OCI-LY1 (cell line): ENCODE results near the gene KIF16B.

Experiments
- H2AFZ ChIP-seq: fragments of 200-600 bp; sonication (generic), shearing (Covaris generic); 2 replicates; pipeline ENCODE4 v1.6.0; 2014; ENCODE audit warnings: antibody characterized with exemption, mild to moderate bottlenecking, low read length
- H3F3A ChIP-seq: fragments of 200-600 bp; sonication (generic), shearing (Covaris generic); 2 replicates; pipeline ENCODE4 v1.6.0; 2014; ENCODE audit warnings: mild to moderate bottlenecking, antibody characterized with exemption, low read length, moderate library complexity; ENCODE audit not compliant: insufficient read depth
- H3K27ac ChIP-seq: fragments of 200-600 bp; sonication (generic); 2 replicates; pipeline ENCODE4 v1.5.1; 2014; ENCODE audit warnings: low read length, mixed run types, mild to moderate bottlenecking, low read depth; ENCODE audit not compliant: poor library complexity, severe bottlenecking
- H3K27me3 ChIP-seq: fragments of 200-600 bp; sonication (generic); 2 replicates; pipeline ENCODE4 v1.6.0; 2014; ENCODE audit warnings: antibody characterized with exemption, mild to moderate bottlenecking, low read length, moderate library complexity; ENCODE audit not compliant: insufficient read depth
- H3K36me3 ChIP-seq: fragments of 200-600 bp; sonication (generic); 2 replicates; pipeline ENCODE4 v1.6.1; 2014; ENCODE audit warnings: mild to moderate bottlenecking, antibody characterized with exemption, low read length, moderate library complexity, mixed read lengths; ENCODE audit not compliant: insufficient read depth
- H3K4me1 ChIP-seq: fragments of 200-600 bp; sonication (generic); 2 replicates; pipeline ENCODE4 v1.5.1; 2014; ENCODE audit warnings: mild to moderate bottlenecking, low read length, moderate library complexity; ENCODE audit not compliant: insufficient read depth, severe bottlenecking
- H3K4me2 ChIP-seq: fragments of 200-600 bp; sonication (generic), shearing (Covaris generic); 2 replicates; pipeline ENCODE4 v1.6.1; 2014; ENCODE audit warnings: low read length
- H3K4me3 ChIP-seq: fragments of 200-600 bp; sonication (generic); 2 replicates; pipeline ENCODE4 v1.5.1; 2014; ENCODE audit warnings: low read length, low read depth, mild to moderate bottlenecking, mixed read lengths; ENCODE audit not compliant: poor library complexity, severe bottlenecking
- H3K79me2 ChIP-seq: fragments of 200-600 bp; shearing (Covaris generic); 2 replicates; pipeline ENCODE4 v1.6.1; 2016; ENCODE audit warnings: mixed run types, low read length, mixed read lengths; ENCODE audit not compliant: insufficient read depth
- H3K9ac ChIP-seq: fragments of 200-600 bp; sonication (generic), shearing (Covaris generic); 2 replicates; pipeline ENCODE4 v1.6.1; 2014; ENCODE audit warnings: mild to moderate bottlenecking, low read length, mixed read lengths
- H3K9me2 ChIP-seq: fragments of 200-600 bp; sonication (generic), shearing (Covaris generic); 2 replicates; pipeline ENCODE4 v1.6.1; 2014; ENCODE audit warnings: low read depth, mild to moderate bottlenecking, low read length, mixed read lengths
- H3K9me3 ChIP-seq: fragments of 200-600 bp; shearing (Covaris generic); 2 replicates; pipeline ENCODE4 v1.6.1; 2014; ENCODE audit warnings: low read length, mixed read lengths
- H4K20me1 ChIP-seq: fragments of 200-600 bp; sonication (generic), shearing (Covaris generic); 2 replicates; pipeline ENCODE4 v1.6.0; 2016; ENCODE audit warnings: mild to moderate bottlenecking, low read length; ENCODE audit not compliant: insufficient read depth
- EZH2 ChIP-seq: fragments of 200-600 bp; sonication (generic), shearing (Covaris generic); IDR thresholded peaks from 2 replicates; pipeline ENCODE4 v1.8.0; 2017; ENCODE audit warnings: borderline replicate concordance, mixed run types, mild to moderate bottlenecking, antibody characterized with exemption, low read length, moderate library complexity, mixed read lengths
- TF ChIP-seq, protein P1 (sequence below): fragments of 200-600 bp; sonication (generic), shearing (Covaris generic); IDR thresholded peaks from 2 replicates; pipeline ENCODE4 v1.5.1; 2017; ENCODE audit warnings: mild to moderate bottlenecking, antibody characterized with exemption, low read length, moderate library complexity, mixed read lengths

KIF16B gene

DNA sequence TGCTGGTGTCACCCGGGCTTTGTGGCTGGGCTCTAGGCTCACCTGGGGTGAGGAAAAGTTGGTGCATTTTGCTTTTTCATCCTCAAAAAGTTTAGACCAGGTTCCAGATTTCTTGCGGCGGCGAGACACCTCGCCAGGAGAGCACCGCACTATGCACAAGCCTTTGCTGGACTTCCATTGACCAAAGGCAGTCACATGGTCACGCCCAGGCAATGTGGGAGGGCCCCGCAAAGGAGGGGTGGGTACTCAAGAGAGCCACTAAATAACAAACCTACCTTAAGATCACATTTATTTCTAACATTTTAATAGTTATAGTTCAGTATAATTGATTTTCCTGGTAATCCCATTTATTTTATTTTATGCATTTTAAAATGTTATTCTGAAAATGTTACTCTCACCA is 3.0 kb upstream of the KIF16B start:
- H3F3A ChIP-seq: no peaks in the 10 kb centered on the region
- no peak overlapping the region for H3K4me2 ChIP-seq
- H3K27ac ChIP-seq: no peak overlapping the region
- H3K9me3 ChIP-seq: no peaks in the 10 kb centered on the region
- H3K9me2 ChIP-seq: no peaks in the 10 kb centered on the region
- H3K36me3 ChIP-seq: no peaks in the 10 kb centered on the region
- H3K79me2 ChIP-seq: no peaks in the 10 kb centered on the region
- TF ChIP-seq EZH2: no peak
- TF ChIP-seq, protein P1, sequence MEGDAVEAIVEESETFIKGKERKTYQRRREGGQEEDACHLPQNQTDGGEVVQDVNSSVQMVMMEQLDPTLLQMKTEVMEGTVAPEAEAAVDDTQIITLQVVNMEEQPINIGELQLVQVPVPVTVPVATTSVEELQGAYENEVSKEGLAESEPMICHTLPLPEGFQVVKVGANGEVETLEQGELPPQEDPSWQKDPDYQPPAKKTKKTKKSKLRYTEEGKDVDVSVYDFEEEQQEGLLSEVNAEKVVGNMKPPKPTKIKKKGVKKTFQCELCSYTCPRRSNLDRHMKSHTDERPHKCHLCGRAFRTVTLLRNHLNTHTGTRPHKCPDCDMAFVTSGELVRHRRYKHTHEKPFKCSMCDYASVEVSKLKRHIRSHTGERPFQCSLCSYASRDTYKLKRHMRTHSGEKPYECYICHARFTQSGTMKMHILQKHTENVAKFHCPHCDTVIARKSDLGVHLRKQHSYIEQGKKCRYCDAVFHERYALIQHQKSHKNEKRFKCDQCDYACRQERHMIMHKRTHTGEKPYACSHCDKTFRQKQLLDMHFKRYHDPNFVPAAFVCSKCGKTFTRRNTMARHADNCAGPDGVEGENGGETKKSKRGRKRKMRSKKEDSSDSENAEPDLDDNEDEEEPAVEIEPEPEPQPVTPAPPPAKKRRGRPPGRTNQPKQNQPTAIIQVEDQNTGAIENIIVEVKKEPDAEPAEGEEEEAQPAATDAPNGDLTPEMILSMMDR: no peak
- no peak overlapping the region for H3K4me3 ChIP-seq
- H3K9ac ChIP-seq: no peak overlapping the region
- H3K27me3 ChIP-seq: no peaks in the 10 kb centered on the region
- peaks cover 30% of the 10 kb centered on the region for H3K4me1 ChIP-seq
- H2AFZ ChIP-seq: no peak overlapping the region
- H4K20me1 ChIP-seq: no peaks in the 10 kb centered on the region

DNA sequence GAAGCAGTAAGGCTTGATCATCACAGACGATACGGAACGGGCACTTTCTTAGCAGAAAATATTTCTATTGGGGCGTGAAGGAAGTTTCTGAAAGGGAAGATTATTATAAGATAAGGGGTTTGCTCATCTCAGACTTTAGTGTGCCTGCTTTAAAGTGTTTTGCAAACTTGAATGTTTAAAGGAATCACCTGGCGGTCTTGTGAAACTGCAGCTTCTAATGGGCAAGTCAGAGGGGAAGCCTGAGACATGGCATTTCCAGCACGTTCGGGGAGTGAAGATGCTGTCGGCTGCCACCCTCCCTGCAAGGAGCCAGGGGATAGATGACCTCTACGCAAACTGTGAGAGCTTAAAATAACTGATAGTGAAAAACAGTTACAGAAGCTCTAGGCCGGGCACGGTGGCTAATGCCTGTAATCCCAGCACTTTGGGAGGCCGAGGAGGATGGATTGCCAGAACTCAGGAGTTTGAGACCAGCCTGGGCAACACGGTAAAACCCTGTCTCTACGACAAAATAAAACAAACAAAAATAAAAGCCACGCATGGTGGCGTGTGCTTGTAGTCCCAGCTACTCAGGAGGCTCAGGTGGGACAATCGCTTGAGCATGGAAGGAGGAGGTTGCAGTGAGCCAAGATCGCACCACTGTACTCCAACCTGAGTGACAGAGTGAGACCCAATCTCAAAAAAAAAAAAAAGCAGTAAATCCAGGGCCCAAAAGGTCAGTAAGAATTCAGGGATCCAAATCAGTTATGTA is 2.3 kb upstream of the KIF16B start:
- H3K27me3 ChIP-seq: no peaks in the 10 kb centered on the region
- no peaks in the 10 kb centered on the region for H3K9me3 ChIP-seq
- H3K79me2 ChIP-seq: no peaks in the 10 kb centered on the region
- H4K20me1 ChIP-seq: no peaks in the 10 kb centered on the region
- H3K4me1 ChIP-seq: peaks cover 30% of the 10 kb centered on the region
- H3K9ac ChIP-seq: peak overlapping the region; percentile 79
- peak overlapping the region; percentile 27 for H3K27ac ChIP-seq
- H3K4me3 ChIP-seq: peak overlapping the region; percentile 78
- H3K36me3 ChIP-seq: no peaks in the 10 kb centered on the region
- peak overlapping the region; percentile 91 for H2AFZ ChIP-seq
- H3F3A ChIP-seq: no peaks in the 10 kb centered on the region
- no peaks in the 10 kb centered on the region for H3K9me2 ChIP-seq
- peak overlapping the region; percentile 99 for H3K4me2 ChIP-seq
- no peak for TF ChIP-seq EZH2
- TF ChIP-seq, protein P1: no peak

DNA sequence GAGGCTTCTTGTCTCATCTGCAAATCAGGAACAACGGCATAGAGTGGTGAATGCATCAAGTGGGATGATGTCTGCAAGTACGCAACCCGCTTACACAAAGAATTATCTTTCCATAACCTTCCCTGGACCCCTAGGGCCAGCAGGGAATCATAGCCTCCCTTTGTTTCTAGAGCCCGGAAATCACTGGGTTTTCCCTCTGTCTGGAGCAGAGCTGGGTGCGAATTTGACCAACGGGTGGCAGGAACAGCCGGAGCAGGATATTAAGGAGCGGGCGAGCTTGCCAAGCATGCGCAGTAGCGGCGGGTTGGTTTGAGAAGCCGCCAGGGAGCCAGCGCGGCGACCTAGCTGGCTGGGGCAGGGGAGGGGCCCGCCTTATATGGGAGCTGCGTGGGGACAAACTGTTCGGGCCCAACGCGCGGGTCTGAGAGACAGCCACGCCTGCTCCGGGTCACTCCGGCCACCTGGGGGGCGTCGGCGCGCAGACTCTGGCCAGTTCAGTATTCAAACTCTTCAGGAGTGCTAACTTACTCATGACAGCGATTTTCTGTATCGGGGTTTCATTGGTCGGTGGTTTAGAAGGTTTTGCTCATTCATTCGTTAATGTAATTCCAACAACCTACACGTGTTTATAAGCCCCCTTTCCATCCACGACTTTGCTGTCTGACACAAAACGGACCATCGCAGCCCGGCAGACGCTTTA is 1.6 kb upstream of the KIF16B start:
- TF ChIP-seq, protein P1: no peak
- TF ChIP-seq EZH2: no peak
- Histone ChIP-seq H2AFZ (peak overlapping the region; percentile 91), H3K4me3 (peak overlapping the region; percentile 78), H3K79me2 (no peaks in the 10 kb centered on the region), H3K9me2 (no peaks in the 10 kb centered on the region), H3K9me3 (no peaks in the 10 kb centered on the region), H3K36me3 (no peaks in the 10 kb centered on the region), H3F3A (no peaks in the 10 kb centered on the region), H3K9ac (peak overlapping the region; percentile 79), H3K4me1 (peaks cover 30% of the 10 kb centered on the region), H3K27me3 (no peaks in the 10 kb centered on the region), H3K27ac (peak overlapping the region; percentile 85), H4K20me1 (no peaks in the 10 kb centered on the region), H3K4me2 (peak overlapping the region; percentile 99)
